Measurements from ENCODE around the gene PDCD1.
"Not testable (repeated sequence)": the region's sequence is repeated elsewhere in the genome, so short reads cannot be mapped to it uniquely, and the experiment has no call there.

PDCD1 gene

GRCh38 chr2:241877197-241877685 lies 18.5 kb upstream of the PDCD1 start:
- DNase-seq = no peak

- DNase-seq = no peak
These were observed 18.0 kb upstream of the PDCD1 start for GRCh38 chr2:241876528-241877196.

GRCh38 chr2:241875754-241876527 lies 17.2 kb upstream of the PDCD1 start:
- DNase-seq = not testable (repeated sequence)

- no peak for DNase-seq
These were observed 15.7 kb upstream of the PDCD1 start for GRCh38 chr2:241874277-241874925.

GRCh38 chr2:241873803-241874110 lies 15.1 kb upstream of the PDCD1 start:
- no peak for DNase-seq

GRCh38 chr2:241873081-241873802 lies 14.5 kb upstream of the PDCD1 start:
- no peak for DNase-seq

- no peak for DNase-seq
These were observed 13.6 kb upstream of the PDCD1 start for GRCh38 chr2:241872313-241872642.

- no peak for DNase-seq
These were observed 13.0 kb upstream of the PDCD1 start for GRCh38 chr2:241871538-241872312.

GRCh38 chr2:241870611-241871537 lies 12.2 kb upstream of the PDCD1 start:
- DNase-seq = no peak

- DNase-seq = no peak
These were observed 11.4 kb upstream of the PDCD1 start for GRCh38 chr2:241870081-241870541.

- DNase-seq = no peak
These were observed 10.6 kb upstream of the PDCD1 start, which contains the start of gene RTP5 for GRCh38 chr2:241869087-241869961. Gene RTP5, plus strand, starts transcription at chr2:241869729. Its CDS starts 28 bp downstream, at chr2:241869757.

- DNase-seq = no peak
These were observed 10.0 kb upstream of the PDCD1 start for GRCh38 chr2:241868661-241869081.

- no peak for DNase-seq
These were observed 9.2 kb upstream of the PDCD1 start for GRCh38 chr2:241867776-241868420.

GRCh38 chr2:241866790-241867645 lies 8.3 kb upstream of the PDCD1 start:
- no peak for DNase-seq

- peak in 1 of 2 donors; percentile 24 for DNase-seq
These were observed 7.5 kb upstream of the PDCD1 start for GRCh38 chr2:241865957-241866789.

GRCh38 chr2:241865416-241865956 lies 6.8 kb upstream of the PDCD1 start:
- no peak for DNase-seq

- no peak for DNase-seq
These were observed 6.1 kb upstream of the PDCD1 start for GRCh38 chr2:241864850-241865213.

All from bone marrow (tissue), 2 donors.